Mucosa of rectum (tissue), 2 donors: ENCODE data around the gene ASB16.

Experiments
- H3K27ac ChIP-seq, 2 donors: one replicate each; pipeline ENCODE4 v1.7.0; 2013; ENCODE audit warnings: inconsistent platforms in 2 of 2, low read depth in 2 of 2, low read length in 2 of 2
- H3K27me3 ChIP-seq, 2 donors: one replicate each; pipeline ENCODE4 v1.7.0; 2013; ENCODE audit warnings: low read length in 2 of 2; ENCODE audit not compliant: control insufficient read depth in 2 of 2, insufficient read depth in 2 of 2
- H3K36me3 ChIP-seq, 2 donors: one replicate each; pipeline ENCODE4 v1.7.0; 2013; ENCODE audit warnings: low read length in 2 of 2; ENCODE audit not compliant: control insufficient read depth in 2 of 2, insufficient read depth in 2 of 2
- H3K4me1 ChIP-seq, 2 donors: one replicate each; pipeline ENCODE4 v1.7.0; 2013; ENCODE audit warnings: low read length in 2 of 2, mild to moderate bottlenecking in 1 of 2; ENCODE audit not compliant: control insufficient read depth in 2 of 2, insufficient read depth in 2 of 2
- H3K4me3 ChIP-seq, 2 donors: one replicate each; pipeline ENCODE4 v1.7.0; 2013; ENCODE audit warnings: low read length in 2 of 2
- H3K9ac ChIP-seq, 2 donors: one replicate each; pipeline ENCODE4 v1.7.0; 2013; ENCODE audit warnings: low read length in 2 of 2, low read depth in 1 of 2, mild to moderate bottlenecking in 1 of 2
- H3K9me3 ChIP-seq, 2 donors: one replicate each; pipeline ENCODE4 v1.7.0; 2013; ENCODE audit warnings: low read length in 2 of 2; ENCODE audit not compliant: control insufficient read depth in 2 of 2
- donor health status: healthy.
- donor health status: Normal muscosa, but diverticular disease.

Gene ASB16

GRCh38 chr17:44200478-44201155 lies 30.1 kb downstream of the ASB16 start:
- peak overlapping the region; percentile 88 to 95 for H3K27ac ChIP-seq

GRCh38 chr17:44202756-44203155 lies 32.3 kb downstream of the ASB16 start:
- Histone ChIP-seq H3K27me3 (no peaks in the 10 kb centered on the region), H3K9ac (no peak overlapping the region), H3K4me1 (peaks cover 19 to 23% of the 10 kb centered on the region in 2 donors)

More at GRCh38 chr17:44200478-44201155, 30.1 kb downstream of the ASB16 start:
- Histone ChIP-seq H3K9ac (peak overlapping the region; percentile 95 to 96), H3K9me3 (no peaks in the 10 kb centered on the region), H3K36me3 (peaks cover 13% of the 10 kb centered on the region in 2 donors), H3K4me3 (peak overlapping the region; percentile 85 to 90), H3K27me3 (no peaks in the 10 kb centered on the region), H3K4me1 (peaks cover 21 to 26% of the 10 kb centered on the region in 2 donors)

GRCh38 chr17:44203731-44204440 lies 33.4 kb downstream of the ASB16 start:
- no peak overlapping the region for H3K9ac ChIP-seq
- H3K27me3 ChIP-seq = no peaks in the 10 kb centered on the region
- H3K4me1 ChIP-seq = peaks cover 10 to 16% of the 10 kb centered on the region in 2 donors
- no peak overlapping the region for H3K27ac ChIP-seq
- no peaks in the 10 kb centered on the region for H3K9me3 ChIP-seq
- H3K4me3 ChIP-seq = no peak overlapping the region
- peaks cover 19 to 23% of the 10 kb centered on the region in 2 donors for H3K36me3 ChIP-seq

More at GRCh38 chr17:44202756-44203155, 32.3 kb downstream of the ASB16 start:
- H3K36me3 ChIP-seq = peaks cover 8 to 13% of the 10 kb centered on the region in 2 donors
- H3K4me3 ChIP-seq = no peak overlapping the region
- no peaks in the 10 kb centered on the region for H3K9me3 ChIP-seq
- H3K27ac ChIP-seq = no peak overlapping the region

- Histone ChIP-seq H3K27me3 (no peaks in the 10 kb centered on the region), H3K4me3 (no peak overlapping the region), H3K4me1 (peaks cover 10 to 16% of the 10 kb centered on the region in 2 donors), H3K36me3 (peaks cover 24 to 27% of the 10 kb centered on the region in 2 donors), H3K9me3 (no peaks in the 10 kb centered on the region), H3K27ac (no peak overlapping the region), H3K9ac (no peak overlapping the region)
Measured at GRCh38 chr17:44204441-44204882, 34.0 kb downstream of the ASB16 start.

- no peak overlapping the region for H3K4me3 ChIP-seq
- H3K27me3 ChIP-seq = no peaks in the 10 kb centered on the region
- H3K9ac ChIP-seq = no peak overlapping the region
- H3K27ac ChIP-seq = no peak overlapping the region
- no peaks in the 10 kb centered on the region for H3K9me3 ChIP-seq
- H3K36me3 ChIP-seq = peaks cover 33 to 36% of the 10 kb centered on the region in 2 donors
- H3K4me1 ChIP-seq = peaks cover 15 to 22% of the 10 kb centered on the region in 2 donors
Measured at GRCh38 chr17:44205962-44206824, 35.7 kb downstream of the ASB16 start.

- no peak overlapping the region for H3K4me3 ChIP-seq
- H3K4me1 ChIP-seq = peaks cover 16 to 22% of the 10 kb centered on the region in 2 donors
- H3K27me3 ChIP-seq = no peaks in the 10 kb centered on the region
- H3K36me3 ChIP-seq = peaks cover 39 to 42% of the 10 kb centered on the region in 2 donors
- no peak overlapping the region for H3K9ac ChIP-seq
- no peaks in the 10 kb centered on the region for H3K9me3 ChIP-seq
- H3K27ac ChIP-seq = no peak overlapping the region
Measured at GRCh38 chr17:44206825-44207155, 36.3 kb downstream of the ASB16 start.

- Histone ChIP-seq H3K36me3 (peaks cover 39 to 42% of the 10 kb centered on the region in 2 donors), H3K4me1 (peaks cover 16 to 22% of the 10 kb centered on the region in 2 donors)
Measured at GRCh38 chr17:44207319-44207718, 36.8 kb downstream of the ASB16 start.

GRCh38 chr17:44207743-44208142 lies 37.2 kb downstream of the ASB16 start:
- peaks cover 39 to 42% of the 10 kb centered on the region in 2 donors for H3K36me3 ChIP-seq
- peaks cover 16 to 22% of the 10 kb centered on the region in 2 donors for H3K4me1 ChIP-seq
- H3K27me3 ChIP-seq = no peaks in the 10 kb centered on the region
- no peak overlapping the region for H3K4me3 ChIP-seq
- H3K9ac ChIP-seq = no peak overlapping the region
- H3K27ac ChIP-seq = no peak overlapping the region
- no peaks in the 10 kb centered on the region for H3K9me3 ChIP-seq

More at GRCh38 chr17:44207319-44207718, 36.8 kb downstream of the ASB16 start:
- H3K9me3 ChIP-seq = no peaks in the 10 kb centered on the region
- H3K9ac ChIP-seq = no peak overlapping the region
- no peak overlapping the region for H3K4me3 ChIP-seq
- H3K27ac ChIP-seq = no peak overlapping the region
- H3K27me3 ChIP-seq = no peaks in the 10 kb centered on the region

GRCh38 chr17:44209786-44210341 lies 39.4 kb downstream of the ASB16 start:
- Histone ChIP-seq H3K4me3 (peak overlapping the region; percentile 17 to 20), H3K27ac (peak overlapping the region in 1 of 2 donors; percentile 16), H3K36me3 (peaks cover 54 to 56% of the 10 kb centered on the region in 2 donors), H3K4me1 (peaks cover 10 to 13% of the 10 kb centered on the region in 2 donors), H3K27me3 (no peaks in the 10 kb centered on the region), H3K9ac (peak overlapping the region; percentile 6 to 41), H3K9me3 (no peaks in the 10 kb centered on the region)
